Measurements from ENCODE around the gene INHBB.
"Not testable (repeated sequence)": the region's sequence is repeated elsewhere in the genome, so short reads cannot be mapped to it uniquely, and the experiment has no call there.

The INHBB gene

DNA sequence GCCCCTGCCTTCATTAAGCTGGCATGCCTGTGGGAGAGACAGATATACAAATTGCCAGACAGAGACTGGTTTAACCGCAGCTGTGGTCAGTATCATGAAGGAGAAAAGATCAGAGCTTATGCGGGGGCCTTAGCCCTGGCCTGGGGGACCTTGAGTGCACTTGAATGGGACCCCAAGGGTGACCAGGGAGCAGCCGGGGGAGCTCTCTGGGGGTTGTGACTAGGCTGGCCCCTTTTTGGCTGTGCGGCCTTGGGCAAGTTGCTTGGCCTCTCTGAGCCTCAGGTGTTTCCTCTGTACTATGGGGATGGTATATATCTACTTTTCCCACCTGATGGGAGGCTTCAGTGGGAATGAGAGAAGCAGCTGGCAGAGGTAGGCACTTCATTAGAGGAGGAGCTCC, 35.7 kb downstream of the INHBB start:
- no peak for DNase-seq (ENCODE audit: low read depth)

DNA sequence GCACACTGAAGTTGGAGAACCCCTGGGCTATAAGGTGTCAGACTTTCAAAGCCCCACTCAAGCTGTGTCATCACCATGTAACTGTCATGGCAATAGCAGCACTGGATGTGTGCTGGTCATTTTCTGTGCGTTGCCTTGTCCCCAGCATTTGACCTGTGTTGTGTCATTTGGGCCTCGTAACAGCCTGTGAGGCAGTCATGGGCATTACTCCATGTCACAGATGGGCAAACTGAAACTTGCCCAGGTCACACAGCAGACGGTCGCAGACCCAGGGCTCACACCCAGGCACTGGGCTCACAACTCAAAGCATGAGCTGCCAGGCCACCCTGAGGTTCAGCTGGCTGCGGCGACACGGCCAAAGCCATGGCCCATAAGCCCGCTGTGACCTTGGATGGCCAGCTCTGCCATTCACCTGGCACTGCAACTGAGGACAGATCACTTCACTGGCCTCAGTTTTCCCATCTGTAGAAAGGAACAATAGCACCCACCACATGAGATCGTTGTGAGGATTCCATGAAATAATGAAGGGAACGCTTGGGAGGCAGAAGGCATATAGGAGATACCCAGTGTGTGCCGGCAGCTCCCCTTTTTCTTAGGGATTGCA, 36.7 kb downstream of the INHBB start:
- DNase-seq (ENCODE audit: low read depth) = no peak

DNA sequence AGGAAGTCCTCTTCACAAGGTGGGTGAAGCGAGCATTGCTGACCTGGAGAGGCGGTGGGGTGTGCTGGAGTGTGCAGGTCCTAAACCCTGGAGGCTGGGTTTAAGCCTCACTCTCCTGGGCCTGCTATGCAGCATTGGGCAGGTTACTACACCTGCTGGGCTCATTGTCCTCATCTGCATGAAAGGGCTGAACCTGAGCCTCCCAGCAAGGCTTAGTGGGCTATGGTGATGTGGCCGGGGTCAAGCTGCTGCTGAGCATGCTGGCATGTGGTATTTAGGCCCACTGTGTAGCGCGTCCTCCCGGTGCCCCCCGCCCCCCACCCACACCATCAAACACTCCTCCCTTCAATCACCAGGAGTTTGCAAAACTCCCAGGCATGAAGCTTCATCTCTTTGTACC, 37.3 kb downstream of the INHBB start:
- DNase-seq (ENCODE audit: low read depth) = no peak

DNA sequence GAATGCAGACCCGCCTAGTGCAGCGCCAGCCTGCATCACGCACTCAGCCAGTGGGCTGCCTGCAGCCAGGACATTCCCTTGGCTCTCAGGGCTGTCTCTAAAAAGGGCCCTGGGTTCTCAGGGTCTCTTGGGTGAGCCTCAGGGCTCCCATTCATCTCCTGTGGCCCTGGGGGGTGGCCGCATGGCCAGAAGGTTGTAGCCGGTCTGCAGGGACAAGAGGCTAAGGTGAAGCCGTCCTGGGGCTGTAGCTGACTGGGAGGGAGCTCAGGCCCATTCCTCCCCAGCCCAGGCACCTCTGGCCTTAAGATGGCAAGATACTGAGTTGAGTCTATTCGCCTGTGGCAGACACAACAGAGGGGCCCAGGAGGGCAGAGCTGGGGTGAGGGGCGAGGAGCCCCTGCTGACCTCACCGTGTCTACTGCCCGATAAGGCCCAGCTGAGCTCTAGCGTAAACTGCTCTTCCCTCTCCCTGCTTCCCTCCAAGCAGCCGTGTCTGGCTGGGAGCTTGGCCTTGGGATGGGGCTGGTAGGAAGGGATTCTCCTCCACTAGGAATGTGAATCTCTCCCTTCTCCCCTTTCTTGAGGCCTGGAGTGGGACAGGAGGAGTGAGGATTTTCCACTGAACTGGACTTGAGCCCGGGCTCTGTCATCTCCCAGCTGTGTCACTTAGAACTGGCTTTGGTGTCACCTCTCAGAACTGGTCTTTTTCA, 37.9 kb downstream of the INHBB start:
- DNase-seq (ENCODE audit: low read depth) = no peak

DNA sequence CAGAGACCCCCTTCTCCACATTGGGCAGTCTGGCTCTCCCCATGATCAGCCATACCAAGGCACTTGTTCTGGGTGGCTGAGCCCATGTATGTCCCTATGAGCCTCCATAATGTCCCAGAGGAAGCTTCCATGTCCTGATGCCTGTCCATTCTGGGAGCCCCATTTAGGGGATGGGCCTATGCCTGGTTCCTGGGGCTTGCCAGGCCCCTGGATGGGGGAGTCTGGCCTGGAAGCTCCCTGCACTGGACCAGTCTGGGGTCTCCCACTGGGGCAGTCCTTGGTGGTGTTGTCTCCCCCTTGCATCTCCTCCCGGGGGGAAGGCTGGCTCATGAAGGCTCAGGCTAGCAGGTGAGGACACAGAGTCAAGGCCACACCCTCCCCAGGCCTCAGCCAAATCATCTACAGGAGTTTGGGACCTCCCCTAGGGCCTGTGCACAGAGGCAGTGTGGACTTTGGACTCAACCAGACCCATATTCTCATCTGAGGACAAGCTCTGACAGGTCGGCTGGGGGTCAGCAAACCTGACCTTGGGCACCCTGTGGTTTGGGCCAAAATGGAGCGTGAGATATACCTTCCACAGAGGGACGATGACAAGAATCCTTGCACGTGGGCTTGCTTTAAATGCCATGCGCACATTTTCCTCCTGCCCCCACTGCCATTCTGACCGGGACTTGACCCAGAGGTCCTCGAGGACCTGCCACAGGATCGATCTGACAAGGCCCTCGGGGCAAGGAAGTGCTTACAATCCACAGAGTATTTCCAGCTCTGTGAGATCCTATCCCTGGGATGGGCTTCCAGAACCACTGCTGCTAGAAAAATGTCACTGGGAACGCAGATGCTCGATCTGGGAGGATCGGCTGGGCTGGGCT, 38.8 kb downstream of the INHBB start:
- DNase-seq (ENCODE audit: low read depth) = no peak

DNA sequence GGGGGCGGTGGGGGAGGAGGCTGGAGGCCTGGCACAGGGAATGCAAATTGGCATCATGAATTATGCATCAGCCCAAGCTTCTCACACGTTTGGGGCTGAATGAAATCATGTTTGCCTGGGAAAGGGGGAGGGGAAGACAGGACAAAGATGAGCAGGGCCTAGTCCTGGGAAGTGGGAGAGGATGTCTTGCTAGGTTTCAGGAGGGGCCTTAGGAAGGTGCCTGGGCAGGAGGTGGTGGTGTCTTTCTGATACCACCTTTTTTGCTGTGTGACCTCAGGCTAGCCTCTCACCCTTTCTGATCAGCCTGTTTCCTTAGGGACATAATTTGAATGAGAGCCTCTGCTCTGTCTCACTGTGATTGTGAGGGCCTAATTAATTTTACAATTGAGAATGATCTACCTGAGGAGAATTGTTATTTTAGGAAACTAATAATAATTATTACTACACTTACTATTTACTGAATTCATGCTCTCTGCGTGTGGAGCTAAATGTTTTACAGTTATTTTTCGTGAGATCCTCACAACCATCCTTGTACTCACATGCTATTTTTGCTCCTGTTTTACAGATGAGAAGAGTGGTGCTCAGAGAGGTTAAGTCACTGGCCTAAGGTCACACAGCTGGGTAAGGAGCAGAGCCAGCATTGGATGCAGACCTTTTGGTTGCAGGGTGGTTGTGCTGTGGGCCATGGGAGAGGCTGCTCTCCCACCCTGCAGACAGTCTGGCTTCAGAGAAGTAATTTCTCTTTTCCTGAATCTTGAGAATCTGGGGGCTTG, 39.6 kb downstream of the INHBB start:
- no peak for DNase-seq (ENCODE audit: low read depth)

DNA sequence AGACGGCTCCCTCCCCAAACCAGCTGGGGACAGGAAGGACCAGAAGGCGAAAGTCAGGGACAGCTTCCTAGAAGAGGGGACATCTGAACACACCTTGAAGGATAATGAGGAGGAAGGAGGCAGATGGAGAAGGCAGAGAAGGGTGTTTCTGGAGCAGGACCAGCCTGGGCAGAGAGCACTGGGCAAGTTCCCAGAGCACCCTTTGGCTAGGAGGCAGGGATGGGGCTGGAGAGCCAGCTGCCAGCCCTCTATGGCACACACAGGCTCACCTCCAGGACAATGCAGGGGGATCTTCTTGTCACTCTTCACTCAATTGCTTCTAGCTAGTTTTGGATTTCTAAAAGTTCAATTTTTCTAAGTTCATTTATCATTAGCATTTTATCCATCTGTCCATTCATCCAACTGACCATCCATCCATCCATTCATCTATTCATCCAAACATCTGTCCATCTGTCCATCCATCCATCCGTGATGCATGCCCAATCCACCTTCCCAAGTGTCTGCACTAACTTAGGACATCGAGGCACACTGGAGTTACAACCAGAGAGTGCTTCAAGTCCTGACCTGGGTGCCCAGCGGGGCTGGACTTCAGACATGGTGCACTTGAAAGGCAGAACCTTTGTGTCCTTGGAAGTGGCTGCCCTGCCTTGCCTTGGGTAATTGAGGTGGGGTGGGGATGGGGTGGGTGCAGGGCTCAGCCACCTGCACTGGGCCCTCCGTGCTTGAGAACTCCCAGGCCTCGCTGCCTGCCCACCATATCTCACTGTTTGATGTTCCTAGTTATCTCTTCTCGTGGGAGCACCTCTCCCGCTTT, 42.5 kb downstream of the INHBB start:
- DNase-seq (ENCODE audit: low read depth) = no peak

DNA sequence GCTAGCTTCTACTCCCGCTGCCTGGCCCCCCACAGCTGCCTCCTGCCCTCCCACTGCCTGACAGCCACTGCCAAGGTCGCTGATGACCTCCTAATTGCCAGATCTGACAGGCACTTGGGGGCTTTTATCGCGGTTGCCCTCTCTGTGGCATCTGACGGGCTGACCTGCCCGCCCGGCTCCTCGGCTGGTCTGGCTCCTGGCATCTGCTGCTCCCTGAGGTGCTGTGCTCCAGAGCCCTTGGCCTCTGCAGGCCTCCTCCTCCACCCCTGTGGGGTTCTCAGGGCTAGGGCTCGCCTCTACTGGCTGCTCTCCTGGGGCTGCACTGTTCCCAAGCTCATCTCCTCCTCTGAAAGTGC, 43.1 kb downstream of the INHBB start:
- DNase-seq (ENCODE audit: low read depth) = no peak

DNA sequence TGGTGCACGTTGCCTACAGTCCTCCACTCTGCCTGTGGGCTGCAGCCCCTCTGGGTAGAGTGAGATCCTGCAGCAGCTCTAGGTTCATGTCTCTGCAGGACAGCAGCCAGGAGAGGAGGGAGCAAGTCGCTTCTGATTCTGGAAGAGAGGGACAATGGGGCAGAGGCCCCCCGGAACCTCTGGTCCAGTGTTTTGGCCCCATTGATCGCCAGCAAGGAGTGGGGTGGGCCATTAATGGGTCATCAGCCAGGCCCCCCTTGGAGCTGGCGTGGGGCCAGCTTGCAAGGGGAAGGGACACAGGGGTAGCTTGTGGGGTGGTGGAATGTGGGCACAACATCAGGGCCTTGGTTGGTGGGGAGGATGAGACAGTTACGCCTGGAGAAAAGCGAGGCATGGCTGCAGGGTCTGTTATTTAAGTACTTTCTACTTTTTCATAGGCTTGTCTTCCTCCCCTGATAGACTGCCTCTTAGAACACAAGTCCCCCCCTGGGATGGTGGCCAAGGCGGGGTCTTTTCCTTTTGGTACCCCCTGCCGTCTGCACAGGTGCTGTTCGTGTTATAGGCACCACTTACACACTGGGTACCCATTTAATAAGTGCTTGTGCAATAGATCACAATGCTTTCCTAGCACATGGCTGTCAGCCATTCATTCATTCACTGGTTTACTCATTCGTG, 44.6 kb downstream of the INHBB start:
- no peak for DNase-seq (ENCODE audit: low read depth)

DNA sequence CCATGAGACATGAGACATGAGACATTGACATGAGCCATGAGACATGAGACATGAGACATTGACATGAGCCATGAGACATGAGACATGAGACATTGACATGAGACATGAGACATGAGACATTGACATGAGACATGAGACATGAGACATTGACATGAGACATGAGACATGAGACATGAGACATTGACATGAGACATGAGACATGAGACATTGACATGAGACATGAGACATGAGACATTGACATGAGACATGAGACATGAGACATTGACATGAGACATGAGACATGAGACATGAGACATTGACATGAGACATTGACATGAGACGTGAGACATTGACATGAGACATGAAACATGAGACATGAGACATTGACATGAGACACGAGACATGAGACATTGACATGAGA, 45.4 kb downstream of the INHBB start:
- not testable (repeated sequence) for DNase-seq (ENCODE audit: low read depth)

DNA sequence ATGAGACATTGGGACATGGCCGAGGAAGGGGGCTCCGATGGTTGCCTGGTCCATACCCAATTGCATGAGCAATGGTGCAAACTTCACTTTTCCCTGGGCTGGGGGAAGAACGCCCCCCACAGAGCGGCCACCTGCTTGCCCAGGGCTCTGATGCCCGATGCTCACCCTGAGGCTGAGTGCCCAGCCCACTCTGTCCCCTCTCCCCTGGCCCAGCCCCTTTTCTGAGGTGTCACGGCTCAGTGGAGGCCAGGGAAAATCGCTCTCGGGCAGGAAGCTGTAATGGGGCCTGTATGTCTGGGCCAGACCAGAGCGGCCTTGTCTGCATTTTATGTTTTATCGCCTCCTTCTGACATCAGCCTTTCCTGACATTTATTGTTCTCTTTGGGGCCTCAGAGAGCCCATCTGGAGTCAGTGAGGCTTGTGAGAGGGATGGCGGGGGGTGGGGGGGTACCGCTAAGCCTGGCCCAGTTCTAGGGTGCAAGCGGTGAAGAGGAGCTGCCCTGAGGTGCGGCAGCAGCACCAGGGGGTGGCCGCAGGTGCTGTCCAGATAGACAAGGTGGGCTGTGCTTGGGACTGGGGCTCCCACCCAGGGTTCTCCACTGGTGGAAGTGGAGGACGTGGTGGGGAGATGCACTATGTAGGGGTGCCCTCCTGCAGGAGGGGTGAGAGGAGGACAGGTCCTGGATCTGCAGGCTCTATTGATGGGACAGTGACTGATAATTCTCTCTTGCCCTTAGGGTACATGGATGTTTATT, 46.2 kb downstream of the INHBB start:
- no peak for DNase-seq (ENCODE audit: low read depth)

DNA sequence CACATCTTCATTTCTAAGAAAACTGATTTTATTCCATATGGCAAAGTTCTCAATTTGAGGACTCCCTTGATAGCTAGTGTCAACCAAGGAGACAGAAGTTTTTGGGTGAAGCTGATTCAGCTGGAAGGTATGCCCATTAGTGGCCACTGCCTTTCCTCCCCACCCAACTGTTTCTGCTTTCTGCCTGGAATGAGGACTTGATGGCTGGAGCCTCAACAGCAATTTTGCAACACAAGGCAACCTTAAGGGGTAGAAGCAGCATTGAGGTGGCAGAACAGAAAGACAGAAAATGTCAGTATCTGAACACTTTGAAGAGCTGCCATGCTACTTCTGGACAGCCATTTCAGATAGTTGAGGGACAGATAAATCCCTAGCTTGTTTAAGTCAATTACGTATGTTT, 47.0 kb downstream of the INHBB start:
- no peak for DNase-seq (ENCODE audit: low read depth)

DNA sequence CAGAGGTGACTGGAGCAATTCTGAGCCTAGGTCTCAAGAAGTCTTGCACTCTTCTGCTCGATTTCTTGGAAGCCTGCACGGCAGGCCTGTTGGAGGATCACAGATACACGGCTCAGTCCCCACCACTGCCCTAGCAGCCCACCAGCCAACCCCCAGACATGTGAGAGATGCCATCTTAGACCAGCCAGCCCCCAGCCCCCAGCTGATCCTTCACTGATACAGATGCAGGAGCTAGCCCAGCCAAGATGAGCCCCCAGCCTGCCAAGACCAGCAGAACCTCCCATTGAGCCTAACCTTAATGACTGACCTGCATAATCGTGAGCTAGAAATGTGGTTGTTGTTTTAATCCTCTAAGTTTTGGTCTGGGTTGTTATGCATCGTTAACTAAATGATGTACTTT, 47.5 kb downstream of the INHBB start:
- DNase-seq (ENCODE audit: low read depth) = no peak

DNA sequence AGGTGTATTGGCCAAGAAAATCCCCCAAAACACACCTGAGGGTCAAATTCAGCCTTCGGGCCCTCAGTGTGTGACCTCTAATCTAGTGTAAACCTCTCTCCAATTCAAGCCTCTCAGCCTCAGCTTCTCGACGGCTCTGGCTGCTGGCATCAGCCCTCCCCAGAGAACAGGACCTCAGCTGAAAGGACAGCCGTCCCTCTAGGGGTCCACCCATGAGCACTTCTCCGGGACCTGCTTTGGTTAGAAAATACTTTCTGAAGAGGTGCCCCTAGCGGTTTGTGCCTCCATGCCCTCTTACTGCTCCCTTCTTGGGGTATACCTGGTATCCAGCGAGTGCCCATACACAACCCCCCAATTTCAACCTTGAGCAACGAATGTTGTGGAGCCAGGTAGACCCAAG, 48.8 kb downstream of the INHBB start:
- DNase-seq (ENCODE audit: low read depth) = no peak

DNA sequence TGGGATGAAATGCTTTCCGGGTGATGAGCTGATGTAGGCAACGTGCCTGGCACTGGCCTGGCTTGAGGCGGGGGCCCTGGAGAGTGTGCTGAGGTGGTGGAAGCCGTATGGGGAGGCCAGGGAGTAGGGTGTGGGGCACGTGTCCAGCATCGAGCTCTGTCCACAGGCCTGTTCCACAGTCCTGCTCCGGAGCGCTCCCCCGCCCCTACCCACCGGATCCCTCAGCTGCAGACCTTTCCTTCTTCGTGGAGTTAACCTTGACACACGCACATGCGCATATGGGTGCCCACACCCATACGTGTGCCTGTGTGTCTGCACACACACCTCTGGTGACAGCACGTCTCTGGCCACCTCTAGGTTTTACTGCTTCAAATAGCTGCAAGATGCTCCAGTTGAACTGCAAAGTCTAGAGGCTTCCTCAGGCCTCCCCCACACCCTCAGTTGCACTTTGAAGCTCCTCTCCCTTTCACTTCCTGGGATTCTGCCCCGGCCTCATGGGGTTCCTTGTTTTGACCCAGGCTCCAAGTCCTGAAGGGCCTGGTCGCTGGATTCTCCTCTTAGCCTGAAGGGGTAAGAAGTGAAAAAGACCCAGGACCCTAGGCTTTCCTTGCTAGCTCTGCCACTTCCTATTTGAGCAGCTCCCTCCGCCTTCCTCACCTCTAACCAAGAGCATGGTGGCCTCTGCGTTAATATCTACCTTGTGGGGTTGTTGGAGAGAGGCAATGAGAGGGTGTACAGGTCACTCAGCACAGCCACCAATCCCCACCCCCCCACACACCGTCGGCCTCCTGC, 49.5 kb downstream of the INHBB start:
- no peak for DNase-seq (ENCODE audit: low read depth)

DNA sequence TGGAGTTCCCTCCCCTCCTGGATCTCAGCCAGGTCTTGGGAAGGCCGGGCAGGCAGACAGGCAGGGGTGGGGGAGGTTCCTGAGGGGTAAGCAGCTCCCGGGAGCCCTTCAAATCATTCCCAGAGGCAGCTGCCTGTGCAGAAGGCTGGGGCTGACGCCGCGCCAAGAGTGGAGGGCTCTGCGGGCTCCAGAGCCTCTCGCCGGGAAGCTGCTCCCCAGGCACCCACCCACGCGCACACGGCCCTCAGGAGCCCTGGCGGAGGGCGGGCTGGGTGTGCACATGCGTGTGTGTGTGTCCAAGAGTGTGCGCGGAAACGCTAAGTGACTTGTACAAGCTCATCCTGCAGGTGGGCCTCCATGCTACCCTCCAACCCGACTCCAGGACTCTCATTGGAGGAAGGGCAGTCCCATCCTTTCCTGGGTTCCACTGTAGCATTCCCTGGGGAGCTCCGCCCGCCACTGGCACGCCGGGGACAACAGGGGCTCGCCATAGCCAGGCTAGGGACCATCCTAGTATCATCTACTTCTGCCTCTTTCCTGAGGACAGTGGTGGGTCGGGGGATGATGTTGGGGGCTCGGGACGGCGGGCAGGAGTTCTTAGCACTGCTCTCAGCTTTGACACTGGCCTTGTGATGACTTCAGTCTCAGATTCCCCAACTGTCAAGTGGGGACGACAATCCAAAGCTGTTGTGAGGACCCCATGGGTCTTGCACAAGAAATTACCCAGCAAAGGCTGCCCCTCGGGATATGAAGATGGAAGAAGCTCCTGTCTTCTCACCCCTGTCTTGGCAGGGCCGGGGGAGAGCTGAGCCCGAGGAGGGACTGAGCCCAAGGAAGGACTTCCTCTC, 50.3 kb downstream of the INHBB start:
- DNase-seq (ENCODE audit: low read depth) = no peak

DNA sequence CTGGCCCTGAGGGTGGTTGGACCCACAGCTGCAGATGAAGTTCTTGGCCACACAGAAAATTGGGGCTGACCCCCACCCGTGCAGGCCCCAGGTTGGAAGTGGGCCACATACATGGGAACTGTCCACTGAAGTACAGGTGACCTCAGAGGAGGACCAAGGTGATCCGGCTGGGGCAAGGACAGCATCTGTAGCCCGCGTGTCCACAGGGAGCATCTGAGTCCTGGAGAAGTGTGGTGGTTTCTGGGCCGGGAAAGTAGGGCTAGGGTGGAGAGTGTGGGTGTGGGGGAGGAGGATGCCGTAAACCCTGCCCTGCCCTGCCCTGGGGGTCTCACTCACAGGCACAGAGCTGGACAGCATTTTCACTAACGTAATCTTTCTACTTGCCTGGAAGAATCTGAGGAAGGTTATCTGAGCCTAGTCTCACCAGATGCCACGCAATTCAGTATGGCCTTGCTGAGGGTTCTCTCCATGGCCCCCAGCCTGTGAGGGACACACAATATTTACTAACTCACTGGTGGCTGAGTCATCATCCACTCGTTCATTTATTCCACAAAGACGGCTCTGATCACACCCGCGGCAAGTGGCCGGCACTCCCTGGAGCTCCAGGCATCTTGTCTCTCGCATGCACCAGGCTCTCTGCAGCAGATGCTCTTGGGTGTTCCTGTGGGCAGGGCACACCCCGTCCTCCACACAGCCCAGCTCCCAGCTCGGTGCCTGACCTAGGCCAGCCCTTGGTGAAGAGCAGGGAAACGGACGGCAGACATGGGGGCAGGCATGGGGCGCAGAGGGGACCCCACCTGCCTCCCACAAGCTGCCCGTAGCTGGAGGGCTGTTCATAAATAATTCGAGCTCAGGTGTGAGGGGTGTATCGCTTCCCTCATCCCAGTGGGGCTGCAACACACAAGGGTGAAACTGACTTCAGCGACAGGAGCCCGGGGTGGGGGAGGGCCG, 51.2 kb downstream of the INHBB start:
- DNase-seq (ENCODE audit: low read depth) = no peak

All from stimulated activated CD8-positive, alpha-beta memory T cell treated with anti-CD3 and anti-CD28 coated beads, Interleukin-7, amount 100 ng/mL, for 24 hours (primary cell).